GM18909 (cell line): ENCODE results near the gene FNDC3B.

ENCODE experiments used
- ATAC-seq: cut with Tn5 transposase; IDR thresholded peaks from one replicate; pipeline ENCODE4 v1.9.1; 2021; ENCODE audit warnings: mild to moderate bottlenecking; ENCODE audit not compliant: unreplicated experiment, poor library complexity

FNDC3B gene

DNA sequence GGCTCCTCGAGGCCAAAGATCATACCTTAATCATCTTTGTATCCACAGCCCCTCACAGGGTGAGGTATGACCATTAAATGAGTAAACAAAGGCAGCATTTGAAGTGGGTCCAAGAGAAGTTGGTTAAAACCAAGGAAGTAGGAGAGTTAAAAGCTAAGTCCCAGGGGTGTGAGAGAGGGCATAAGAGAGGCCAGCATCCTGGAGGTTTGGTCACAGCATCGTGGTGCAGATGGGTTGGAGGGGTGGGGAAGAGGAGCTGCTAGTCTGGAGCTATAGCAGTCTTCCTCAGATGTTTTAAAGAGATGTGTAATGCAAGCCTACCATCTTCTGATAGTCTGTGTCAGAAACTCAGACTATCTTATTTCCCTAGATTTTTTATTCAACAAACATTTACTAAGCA is 253.7 kb downstream of the FNDC3B start:
- no peak for ATAC-seq

DNA sequence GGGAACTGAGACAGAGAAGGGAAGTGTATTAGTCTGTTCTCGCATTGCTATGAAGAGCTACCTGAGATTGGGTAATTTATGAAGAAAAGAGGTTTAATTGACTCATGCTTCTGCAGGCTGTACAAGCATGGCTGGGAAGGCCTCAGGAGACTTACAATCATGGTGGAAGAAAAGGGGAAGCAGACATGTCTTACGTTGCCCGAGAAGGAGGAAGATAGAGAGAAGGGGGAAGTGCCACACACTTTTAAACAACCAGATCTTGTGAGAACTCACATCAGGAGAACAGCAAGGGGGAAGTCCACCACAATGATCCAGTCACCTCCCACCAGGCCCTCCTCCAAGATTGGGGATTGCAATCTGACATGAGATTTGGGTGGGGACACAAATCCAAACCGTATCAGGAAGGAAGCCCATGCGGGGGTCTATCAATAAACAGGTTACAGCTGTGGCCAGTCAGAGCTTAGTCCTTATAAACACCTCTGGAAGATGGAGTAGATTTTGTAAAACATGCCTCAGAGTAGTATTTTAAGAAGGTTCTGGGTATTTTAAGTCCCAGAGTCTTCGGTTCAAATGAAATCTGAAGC is 254.9 kb downstream of the FNDC3B start:
- ATAC-seq: no peak

DNA sequence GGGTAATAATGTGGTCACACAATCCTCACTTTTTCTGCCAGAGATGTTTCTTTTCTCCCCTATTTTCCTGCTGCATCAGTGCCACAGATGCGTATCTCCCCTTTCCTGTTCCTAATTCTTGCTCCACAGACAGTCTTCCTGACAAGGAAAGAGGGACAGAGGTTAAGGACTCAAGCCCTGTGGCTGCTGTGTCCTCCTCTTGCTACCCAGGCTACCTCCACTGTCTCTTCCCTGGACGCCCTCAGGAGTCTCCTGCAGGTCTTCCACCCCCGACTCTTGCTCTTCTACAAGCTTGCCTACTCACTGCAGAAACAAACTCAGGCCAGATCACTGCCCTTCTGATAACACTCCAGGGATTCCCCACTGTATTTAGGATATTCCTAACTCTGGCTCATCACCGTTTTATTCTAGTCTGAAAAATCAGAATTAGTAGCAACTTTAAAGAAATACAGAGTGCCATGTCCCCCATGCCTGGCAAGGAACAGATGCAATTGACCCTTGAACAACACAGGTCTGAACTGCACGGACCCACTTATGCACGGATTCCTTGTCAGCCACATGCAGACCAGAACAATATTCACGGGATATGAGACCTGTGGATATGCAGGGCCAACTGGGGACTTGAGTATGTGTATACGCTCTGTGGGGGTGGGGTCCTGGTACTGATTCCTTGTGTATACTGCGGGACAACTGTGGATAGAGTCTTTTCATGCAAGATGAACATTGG is 257.0 kb downstream of the FNDC3B start:
- ATAC-seq: no peak

DNA sequence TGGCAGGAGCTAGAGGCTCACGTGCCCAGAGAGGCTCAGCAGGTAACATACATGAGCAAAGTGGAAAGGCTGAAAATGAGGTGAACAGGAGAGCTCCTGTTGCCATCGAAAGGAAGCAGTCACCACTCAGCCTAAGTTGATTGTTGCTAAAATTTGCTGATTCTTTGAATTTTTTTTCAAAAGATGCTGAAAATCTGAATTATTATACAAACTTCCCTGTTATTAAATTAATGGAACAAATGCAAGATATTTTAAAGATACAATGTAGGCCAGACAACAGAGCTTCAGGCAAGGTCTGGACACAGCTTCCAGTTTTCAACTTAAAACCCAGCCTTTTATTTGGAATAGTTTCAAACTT is 257.6 kb downstream of the FNDC3B start:
- ATAC-seq: no peak

DNA sequence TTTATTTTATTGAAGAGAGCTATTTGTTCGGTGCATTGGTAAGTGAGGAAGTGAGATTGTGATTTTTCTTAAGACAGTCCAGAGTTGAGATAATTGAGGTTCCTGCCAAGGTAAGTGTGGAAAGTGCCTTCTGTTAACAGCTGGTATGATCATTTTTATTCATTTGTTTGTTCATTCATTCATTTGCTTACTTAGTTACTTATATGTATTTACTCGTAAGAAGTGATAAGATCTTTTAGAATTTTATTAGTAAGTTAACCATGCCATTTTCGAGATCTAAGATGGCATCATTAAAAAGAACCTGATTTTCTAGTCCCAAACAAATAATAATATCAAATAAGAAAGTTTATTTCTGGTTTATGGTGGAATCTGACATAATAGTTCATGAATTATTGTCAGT is 258.9 kb downstream of the FNDC3B start:
- ATAC-seq: no peak

DNA sequence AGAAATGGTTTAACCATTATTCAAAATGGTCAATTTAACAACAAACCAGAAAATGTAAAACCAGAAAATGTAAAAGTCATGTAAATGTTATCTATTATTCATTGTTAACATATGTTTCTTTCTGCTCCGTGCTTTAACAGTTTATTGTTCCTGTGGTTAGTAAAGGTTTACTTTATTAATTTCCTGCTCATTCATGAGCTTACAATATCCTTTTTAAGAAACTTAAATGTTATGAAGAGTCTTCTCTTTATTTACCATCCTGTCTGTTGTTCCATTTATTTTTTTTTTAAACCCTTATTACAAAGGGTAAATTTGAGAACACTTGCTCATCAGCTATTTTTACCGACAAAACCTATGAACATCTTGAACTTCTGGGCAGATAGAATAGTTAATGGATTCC is 260.8 kb downstream of the FNDC3B start:
- no peak for ATAC-seq

DNA sequence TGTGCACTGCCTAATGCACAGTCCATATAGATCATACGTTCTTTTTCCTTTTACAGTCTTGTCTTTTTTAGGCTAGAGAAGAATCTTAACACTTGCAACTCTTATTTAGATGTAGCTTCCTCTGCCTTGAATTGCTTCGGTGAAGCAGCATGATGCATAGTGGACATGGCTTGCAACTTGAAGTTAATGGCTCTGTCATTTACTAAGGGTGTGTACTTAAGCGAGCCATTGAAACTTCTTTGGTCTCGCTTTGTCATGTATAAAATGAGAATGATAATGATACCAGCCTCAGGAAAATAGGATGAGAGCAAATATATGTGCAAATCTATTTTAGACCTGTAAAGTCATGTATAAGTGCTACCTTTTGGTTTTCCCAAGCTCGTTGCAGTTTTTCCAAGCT is 261.5 kb downstream of the FNDC3B start:
- ATAC-seq: no peak

DNA sequence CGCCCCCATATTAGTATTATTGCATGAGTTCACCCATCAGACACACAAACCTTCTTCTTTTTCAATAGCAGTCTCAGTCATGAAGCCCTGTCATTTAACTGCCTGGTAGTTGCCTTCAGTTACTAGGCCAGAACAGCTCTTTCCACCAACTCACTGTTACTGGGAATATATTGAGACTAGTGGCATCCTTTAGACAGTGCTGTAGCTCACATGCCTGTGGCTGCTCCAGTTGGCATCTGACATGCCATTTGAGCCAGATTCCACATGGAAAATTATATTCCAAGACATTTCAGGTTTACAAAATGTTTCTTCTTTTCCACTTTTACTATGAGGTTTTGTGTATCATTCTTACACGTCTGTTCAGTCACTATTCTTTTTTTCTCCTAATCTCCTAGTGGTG is 262.8 kb downstream of the FNDC3B start:
- ATAC-seq: no peak

DNA sequence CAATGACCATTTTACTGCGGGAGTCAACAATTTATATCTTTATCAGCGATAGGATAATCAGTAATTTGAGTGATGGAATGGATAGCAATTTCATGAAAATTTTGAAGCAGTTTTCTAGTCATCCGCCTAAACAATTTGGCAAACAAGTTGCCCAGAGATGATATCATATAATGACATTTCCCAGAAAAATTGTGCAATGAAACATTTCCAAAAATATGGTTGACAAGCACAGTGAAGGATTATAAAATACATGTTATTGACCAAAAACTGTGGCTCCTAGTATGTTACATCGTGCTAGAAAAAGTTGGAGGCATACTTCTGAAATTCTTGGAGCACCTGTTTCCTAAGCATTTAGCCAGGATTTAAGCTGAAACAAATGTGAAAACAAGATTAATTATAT is 263.8 kb downstream of the FNDC3B start:
- ATAC-seq: no peak

DNA sequence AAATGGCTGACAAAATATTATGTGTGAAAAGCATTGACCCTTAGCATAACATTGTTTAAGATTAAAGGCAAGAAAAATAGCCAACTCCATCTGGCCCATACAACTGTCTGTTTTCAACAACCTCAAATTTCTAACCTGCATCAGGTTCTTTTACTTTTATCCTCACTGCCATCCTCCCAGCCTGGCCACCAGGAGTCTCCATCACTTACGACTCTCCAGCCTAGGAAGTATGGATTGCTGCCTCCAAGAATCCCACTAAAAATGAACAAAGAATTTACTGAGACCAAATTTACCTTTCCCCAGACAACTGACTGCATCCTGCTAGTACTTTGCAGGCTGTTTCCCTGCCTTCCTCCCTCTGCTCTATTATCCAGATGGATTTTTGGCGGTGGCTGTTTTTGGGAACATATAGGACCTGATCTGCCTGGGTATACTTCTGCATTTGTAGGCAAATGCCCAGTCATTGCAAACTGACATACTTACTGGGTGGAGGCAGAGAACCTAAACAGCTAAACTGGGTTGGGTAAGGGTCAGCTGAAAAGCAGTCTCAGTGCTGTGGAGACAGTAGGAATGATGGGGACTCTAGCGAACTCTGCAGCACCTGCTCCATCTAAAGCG is 264.7 kb downstream of the FNDC3B start:
- no peak for ATAC-seq

DNA sequence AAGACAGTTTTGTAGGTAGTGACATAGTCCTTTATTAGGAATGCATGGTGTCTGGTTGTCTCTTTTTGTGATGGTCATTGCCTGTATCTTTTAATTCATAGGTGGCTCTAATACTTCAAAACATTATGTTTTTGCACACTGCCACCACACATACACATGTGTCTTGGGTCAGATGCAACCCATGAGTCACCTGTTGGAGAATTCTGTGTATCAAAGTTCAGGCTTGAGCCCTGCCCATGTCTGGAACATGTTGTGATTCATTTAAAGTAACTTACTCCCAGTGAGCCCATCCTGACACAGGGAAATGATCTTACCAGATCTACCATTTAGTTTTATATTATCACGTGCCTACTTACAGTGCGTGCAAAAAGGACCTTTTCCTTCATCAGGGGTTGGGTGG is 266.2 kb downstream of the FNDC3B start:
- no peak for ATAC-seq

DNA sequence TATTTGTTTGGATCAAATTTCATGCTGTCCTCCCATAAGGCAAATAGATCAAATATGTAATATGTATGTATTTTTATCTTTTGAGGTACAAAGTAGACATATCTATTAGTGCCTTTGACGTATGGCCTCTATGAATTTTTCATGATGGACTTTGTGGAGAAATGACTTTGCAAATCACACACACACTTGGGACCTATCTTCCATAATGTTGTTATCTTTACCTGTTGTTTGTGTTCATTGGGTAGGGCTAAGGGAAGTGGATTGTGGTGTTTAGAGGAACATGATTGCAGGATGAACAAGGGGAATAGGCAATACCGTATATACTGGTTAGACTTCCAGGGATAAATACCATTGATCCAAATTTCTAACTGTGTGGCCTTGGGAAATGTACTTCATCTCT is 266.6 kb downstream of the FNDC3B start:
- ATAC-seq: no peak

DNA sequence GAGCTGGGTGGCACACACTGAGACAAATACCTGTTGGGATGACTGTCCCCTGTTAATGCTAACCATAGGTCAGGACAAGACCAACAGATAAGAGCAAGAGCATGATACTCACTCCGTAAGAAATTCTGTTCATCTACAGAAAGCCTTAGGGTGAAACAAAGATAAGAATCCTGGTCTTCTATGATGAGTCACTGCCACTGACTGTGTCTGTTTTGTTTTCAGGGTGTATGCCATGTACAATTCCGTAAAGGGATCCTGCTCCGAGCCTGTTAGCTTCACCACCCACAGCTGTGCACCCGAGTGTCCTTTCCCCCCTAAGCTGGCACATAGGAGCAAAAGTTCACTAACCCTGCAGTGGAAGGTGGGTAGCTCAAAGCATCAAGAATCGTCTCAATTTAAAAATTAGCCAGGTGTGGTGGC is 267.8 kb downstream of the FNDC3B start:
- no peak for ATAC-seq

DNA sequence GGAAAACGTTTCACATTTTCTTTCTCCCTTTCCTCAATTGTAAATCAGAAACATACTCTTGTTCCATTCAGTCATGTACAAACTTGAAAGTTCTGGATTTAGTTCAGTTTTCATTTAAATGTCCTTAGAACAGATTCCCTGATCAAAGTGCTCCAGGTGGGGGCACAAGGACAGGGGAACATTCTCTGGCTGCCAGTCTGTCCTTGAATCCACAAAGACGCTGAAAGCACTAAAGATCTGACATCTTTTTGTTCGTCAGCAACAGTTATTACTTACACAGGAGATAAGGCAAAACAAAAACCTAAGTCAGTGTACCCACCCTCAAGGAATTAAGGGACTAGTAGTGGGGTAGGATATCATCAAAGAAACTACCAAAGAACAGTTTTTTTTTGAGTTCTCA is 269.7 kb downstream of the FNDC3B start:
- no peak for ATAC-seq

DNA sequence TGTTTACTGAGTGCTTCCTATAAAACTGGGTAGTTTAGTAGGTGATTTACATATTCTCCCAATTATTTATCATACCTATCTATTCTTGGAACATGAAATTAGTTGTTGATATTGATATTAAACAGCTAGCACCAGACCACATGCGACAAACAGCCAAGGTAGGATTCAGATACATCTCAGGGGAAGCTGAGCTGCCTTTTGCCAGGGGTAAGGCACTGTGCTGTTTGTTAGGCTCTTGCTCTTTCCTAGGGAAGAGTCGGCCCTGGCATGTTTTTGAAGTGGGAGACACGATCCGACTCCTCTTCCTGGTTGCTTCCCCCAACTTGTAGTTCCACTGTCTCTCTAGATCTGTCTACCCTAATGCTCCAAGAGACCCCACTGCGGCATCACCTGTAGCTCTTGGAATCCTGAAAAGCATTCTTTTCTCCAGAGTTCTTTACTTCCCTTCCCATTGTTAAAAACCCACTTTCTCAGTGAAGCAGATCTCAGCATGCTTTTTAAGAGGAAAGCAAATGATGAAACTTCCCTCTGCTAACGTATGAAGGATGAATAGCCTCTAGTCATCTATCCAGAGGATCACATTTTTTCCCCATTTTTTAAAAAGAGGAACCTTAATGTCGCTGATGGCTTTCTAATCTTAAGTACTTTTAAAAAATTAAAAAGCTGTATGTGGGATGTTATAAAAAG is 270.5 kb downstream of the FNDC3B start:
- no peak for ATAC-seq

DNA sequence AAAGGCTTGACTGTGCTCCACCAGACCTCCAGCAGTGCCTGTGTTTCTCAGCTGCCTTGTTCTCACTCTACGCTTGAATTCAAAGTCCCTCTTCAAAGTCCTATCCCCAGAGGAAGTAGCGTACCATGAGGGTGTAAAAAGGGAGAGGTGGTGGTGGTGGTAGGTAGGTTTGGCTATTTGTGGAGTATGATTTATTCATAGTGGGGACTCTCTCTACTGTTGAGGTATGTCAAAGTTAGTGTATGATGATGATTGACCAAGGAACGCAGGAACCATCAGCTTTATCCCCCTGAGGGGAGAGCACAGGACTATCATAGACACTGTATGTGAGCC is 271.0 kb downstream of the FNDC3B start:
- no peak for ATAC-seq

DNA sequence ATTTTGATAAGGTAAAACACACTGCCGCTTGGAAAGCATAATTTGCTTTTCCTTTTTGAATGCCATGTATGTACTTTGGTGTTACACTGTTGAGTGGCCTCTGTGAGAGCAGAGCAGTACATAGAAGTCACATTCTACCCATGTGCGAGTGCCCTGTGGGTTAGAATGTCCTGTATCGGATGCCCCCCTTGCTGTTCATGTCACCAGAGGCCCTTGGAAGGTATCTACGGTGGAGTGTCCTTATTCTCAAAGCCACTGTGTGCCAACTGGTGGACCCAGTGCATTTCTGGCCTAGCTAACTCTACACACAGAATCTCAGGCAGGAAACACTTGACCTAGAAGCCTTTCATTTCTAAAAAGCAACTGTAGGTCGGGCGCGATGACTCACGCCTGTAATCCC is 271.8 kb downstream of the FNDC3B start:
- ATAC-seq: no peak

DNA sequence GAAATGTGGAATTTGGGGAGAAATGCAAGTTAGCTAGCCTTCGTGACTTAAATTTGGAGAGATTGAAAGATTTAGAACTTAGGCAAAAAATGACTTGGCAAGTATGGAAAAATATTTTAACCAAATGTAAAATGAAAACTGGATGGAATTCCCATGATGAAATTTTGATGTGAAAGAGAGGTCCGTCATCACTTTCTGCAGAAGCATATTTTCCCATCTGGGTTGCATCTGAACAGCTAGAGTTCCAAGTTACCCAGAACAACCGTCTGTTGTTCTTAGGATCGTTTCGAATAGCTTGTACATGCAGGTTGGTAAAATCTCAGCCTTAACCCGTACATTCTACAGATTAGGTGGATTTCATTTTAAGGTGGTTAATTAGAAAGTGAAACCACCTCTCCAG is 272.6 kb downstream of the FNDC3B start:
- ATAC-seq: no peak

DNA sequence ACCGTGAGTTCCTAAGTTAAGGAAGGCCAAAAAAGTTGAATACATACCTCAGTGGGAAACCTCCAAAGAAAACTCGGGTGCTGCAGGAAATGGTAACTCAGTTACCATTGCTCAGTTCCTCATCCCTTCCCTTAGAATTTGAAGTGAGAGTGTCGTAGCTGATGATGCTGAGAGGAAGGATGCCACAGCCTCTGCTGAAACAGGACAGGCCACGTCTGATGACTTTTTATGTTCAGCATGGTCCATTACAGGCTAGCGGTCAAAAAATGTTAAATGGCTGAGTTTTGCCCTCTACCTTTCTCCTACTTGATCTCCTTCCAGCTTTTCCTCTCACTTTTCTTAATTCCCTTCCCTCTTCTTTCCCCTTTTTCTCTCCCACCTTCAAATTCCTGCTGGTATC is 273.3 kb downstream of the FNDC3B start:
- ATAC-seq: no peak

DNA sequence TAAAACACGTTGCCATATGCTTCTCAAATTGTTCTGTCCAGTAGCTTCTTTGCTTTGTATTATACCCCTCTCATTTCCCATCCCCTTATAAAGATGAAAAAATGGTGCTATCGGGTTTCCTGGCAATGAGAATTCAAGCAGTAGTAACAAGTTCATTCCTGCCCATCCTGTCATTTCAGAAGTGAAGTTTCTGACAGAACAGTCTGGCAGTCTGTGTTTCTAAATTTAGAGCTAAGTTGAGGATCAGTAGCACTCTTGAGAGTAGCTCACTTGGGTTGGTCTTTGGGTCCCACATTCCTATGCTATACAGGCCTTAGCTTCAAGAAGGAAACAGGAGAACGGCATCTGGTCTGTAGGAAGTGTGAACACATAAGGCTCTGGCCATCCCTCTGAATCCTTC is 274.3 kb downstream of the FNDC3B start:
- ATAC-seq: no peak

DNA sequence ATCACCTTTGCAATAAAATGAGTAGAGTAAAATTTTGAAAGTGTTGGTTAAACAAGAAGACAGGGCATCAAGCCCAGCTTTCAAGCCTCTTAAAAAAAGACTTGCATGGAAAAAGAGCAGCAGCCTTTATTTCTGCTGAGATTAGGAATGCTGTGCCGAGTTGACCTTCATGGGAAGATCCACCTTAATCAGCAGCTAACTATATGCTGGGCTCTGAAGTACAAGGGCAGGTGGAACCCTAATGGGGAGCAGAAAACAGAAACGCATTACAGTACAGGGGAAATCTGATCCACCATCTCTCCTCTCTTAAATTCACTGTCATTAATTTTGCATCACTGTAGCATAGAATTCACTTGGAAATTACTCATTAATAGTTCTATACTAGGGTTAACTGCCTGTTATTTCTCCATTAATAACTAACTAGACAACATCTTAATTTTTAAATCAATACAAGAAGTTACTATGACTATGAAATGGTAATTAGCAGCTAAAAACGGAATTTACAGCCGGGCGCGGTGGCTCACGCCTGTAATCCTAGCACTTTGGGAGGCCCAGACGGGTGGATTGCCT is 275.3 kb downstream of the FNDC3B start:
- no peak for ATAC-seq
